Hepatocyte (in vitro differentiated cells): ENCODE data around the gene CAPN8. TPM values are rescaled to one million over a fixed set of nuclear protein-coding genes. Genes with fewer than 3 reads are reported as not detected.
"Not testable (repeated sequence)": the region's sequence is repeated elsewhere in the genome, so short reads cannot be mapped to it uniquely, and the experiment has no call there.

Experiments
- DNase-seq: peaks from one replicate; pipeline ENCODE4 v3.0.0-alpha.2; 2016; ENCODE audit warnings: low spot score
- H2AFZ ChIP-seq: fragments of 200-600 bp; sonication (generic); 2 replicates; pipeline ENCODE4 v1.6.0; 2016; ENCODE audit warnings: antibody characterized with exemption, mild to moderate bottlenecking
- H3K27ac ChIP-seq: fragments of 200-600 bp; sonication (generic); 2 replicates; pipeline ENCODE4 v1.5.1; 2016; ENCODE audit warnings: mild to moderate bottlenecking
- H3K27me3 ChIP-seq: fragments of 200-600 bp; sonication (generic); 2 replicates; pipeline ENCODE4 v1.6.1; 2016
- H3K36me3 ChIP-seq: fragments of 200-600 bp; sonication (generic); replicated peaks from 2 replicates; pipeline ENCODE4 v1.5.1; 2016; ENCODE audit warnings: low read depth; ENCODE audit not compliant: insufficient read depth
- H3K4me1 ChIP-seq: fragments of 200-600 bp; sonication (generic); 2 replicates; pipeline ENCODE4 v1.5.1; 2016; ENCODE audit warnings: mild to moderate bottlenecking, moderate library complexity; ENCODE audit not compliant: insufficient read depth
- H3K4me2 ChIP-seq: fragments of 200-600 bp; sonication (generic); 2 replicates; pipeline ENCODE4 v1.6.0; 2016
- H3K4me3 ChIP-seq: fragments of 200-600 bp; sonication (generic); 2 replicates; pipeline ENCODE4 v1.5.1; 2016; ENCODE audit warnings: mild to moderate bottlenecking
- H3K79me2 ChIP-seq: fragments of 200-600 bp; sonication (generic); 2 replicates; pipeline ENCODE4 v1.6.0; 2017; ENCODE audit warnings: mild to moderate bottlenecking
- H3K9me2 ChIP-seq: fragments of 200-600 bp; sonication (generic); replicated peaks from 2 replicates; pipeline ENCODE4 v1.6.0; 2017; ENCODE audit warnings: mild to moderate bottlenecking; ENCODE audit not compliant: insufficient read depth
- H3K9me3 ChIP-seq: fragments of 200-600 bp; sonication (generic); 2 replicates; pipeline ENCODE4 v1.5.1; 2016; ENCODE audit warnings: low read depth, mild to moderate bottlenecking
- H4K20me1 ChIP-seq: fragments of 200-600 bp; sonication (generic); 2 replicates; pipeline ENCODE4 v1.6.0; 2016; ENCODE audit warnings: mild to moderate bottlenecking; ENCODE audit not compliant: insufficient read depth, poor library complexity, severe bottlenecking
- EZH2 ChIP-seq: fragments of 200-600 bp; sonication (generic); IDR thresholded peaks from 2 replicates; pipeline ENCODE4 v1.6.1; 2016; ENCODE audit warnings: antibody characterized with exemption, mild to moderate bottlenecking, borderline replicate concordance
- EZH2phosphoT487 ChIP-seq: fragments of 200-600 bp; sonication (generic); IDR thresholded peaks from one replicate; pipeline ENCODE4 v1.6.1; 2018; ENCODE audit warnings: antibody characterized with exemption, mild to moderate bottlenecking, low read depth, moderate library complexity; ENCODE audit not compliant: unreplicated experiment, severe bottlenecking
- WGBS: methylation state at CpG from one replicate; pipeline ENCODE4 v1.1.6; 2016; ENCODE audit warnings: low lambda C conversion rate; ENCODE audit errors: missing lambda C conversion rate; 5-methylcytosine and 5-hydroxymethylcytosine counted together
- polyA plus RNA-seq: library from polyadenylated mRNA; unstranded; fragments of >200 nt; fragmentation: Nextera tagmentation; extraction: Ambion mirVana; gene quantifications from 2 replicates; pipeline ENCODE4 v1.2.1, GENCODE V29; 2016
- total RNA-seq: library from RNA; depleted of rRNA; stranded (reverse); fragments of >200 nt; gene quantifications from 2 replicates; pipeline ENCODE4 v1.2.3, GENCODE V29; 2014
- TF ChIP-seq, protein P1 (sequence below): fragments of 200-600 bp; sonication (generic); IDR thresholded peaks from 2 replicates; pipeline ENCODE4 v1.5.1; 2016; ENCODE audit warnings: antibody characterized with exemption, mild to moderate bottlenecking; ENCODE audit not compliant: poor library complexity

The CAPN8 gene
- total and polyA plus RNA-seq, 2 experiments from 2014 or later, result 16.4 to 18.0 TPM

DNA sequence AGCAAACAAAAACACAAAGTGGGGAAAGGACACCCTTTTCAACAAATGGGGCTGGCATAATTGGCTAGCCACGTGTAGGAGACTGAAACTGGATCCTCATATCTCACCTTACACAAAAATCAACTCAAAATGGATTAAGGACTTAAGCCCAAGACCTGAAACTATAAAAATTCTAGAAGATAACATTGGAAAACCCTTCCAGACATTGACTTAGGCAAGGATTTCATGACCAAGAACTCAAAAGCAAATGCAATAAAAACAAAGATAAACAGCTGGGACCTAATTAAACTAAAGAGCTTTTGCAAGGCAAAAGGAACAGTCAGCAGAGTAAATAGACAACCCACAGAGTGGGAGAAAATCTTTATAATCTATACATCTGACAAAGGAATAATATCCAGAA, 146.9 kb downstream of the CAPN8 start:
- not testable (repeated sequence) for H4K20me1 ChIP-seq, H3K4me1 ChIP-seq, H3K27ac ChIP-seq, H3K27me3 ChIP-seq, H3K4me3 ChIP-seq, H3K36me3 ChIP-seq, H3K9me3 ChIP-seq, H3K9me2 ChIP-seq, DNase-seq, H3K4me2 ChIP-seq, H3K79me2 ChIP-seq, H2AFZ ChIP-seq
- TF ChIP-seq EZH2phosphoT487, result peak; percentile 65
- WGBS, result 33% methylated on average over 1 of the region's 1 CpG

DNA sequence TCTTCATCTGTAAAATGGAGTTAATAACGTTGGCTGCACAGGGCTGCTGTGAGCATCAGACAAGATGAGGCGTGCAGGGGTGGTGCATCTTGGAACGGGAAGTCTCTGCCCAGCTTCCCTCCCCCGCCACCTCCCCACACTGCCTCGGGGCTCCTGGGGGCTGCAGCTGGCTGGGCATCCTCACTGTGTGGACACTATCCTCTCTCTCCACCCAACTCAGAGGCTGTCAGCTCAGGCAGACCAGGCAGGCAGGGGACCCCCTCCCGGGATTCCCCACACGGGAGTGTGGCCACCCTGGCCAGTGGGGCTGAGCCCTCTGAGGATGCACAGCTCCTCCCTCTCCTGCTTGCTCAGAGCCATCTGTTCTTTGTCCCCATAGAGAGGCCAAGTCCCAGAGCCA, 149.6 kb downstream of the CAPN8 start:
- H2AFZ ChIP-seq, result no peak overlapping the region
- H3K4me3 ChIP-seq, result no peak overlapping the region
- TF ChIP-seq, protein P1, sequence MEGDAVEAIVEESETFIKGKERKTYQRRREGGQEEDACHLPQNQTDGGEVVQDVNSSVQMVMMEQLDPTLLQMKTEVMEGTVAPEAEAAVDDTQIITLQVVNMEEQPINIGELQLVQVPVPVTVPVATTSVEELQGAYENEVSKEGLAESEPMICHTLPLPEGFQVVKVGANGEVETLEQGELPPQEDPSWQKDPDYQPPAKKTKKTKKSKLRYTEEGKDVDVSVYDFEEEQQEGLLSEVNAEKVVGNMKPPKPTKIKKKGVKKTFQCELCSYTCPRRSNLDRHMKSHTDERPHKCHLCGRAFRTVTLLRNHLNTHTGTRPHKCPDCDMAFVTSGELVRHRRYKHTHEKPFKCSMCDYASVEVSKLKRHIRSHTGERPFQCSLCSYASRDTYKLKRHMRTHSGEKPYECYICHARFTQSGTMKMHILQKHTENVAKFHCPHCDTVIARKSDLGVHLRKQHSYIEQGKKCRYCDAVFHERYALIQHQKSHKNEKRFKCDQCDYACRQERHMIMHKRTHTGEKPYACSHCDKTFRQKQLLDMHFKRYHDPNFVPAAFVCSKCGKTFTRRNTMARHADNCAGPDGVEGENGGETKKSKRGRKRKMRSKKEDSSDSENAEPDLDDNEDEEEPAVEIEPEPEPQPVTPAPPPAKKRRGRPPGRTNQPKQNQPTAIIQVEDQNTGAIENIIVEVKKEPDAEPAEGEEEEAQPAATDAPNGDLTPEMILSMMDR, result no peak
- no peak for TF ChIP-seq EZH2phosphoT487
- TF ChIP-seq EZH2, result no peak
- no peaks in the 10 kb centered on the region for H3K79me2 ChIP-seq
- no peak overlapping the region for H3K4me2 ChIP-seq
- H3K9me3 ChIP-seq, result no peaks in the 10 kb centered on the region
- no peaks in the 10 kb centered on the region for H3K4me1 ChIP-seq
- DNase-seq, result no peak
- H3K27me3 ChIP-seq, result peaks cover 10% of the 10 kb centered on the region
- H4K20me1 ChIP-seq, result no peaks in the 10 kb centered on the region
- H3K9me2 ChIP-seq, result no peaks in the 10 kb centered on the region
- H3K27ac ChIP-seq, result no peak overlapping the region
- 69% methylated on average over 7 of the region's 7 CpGs for WGBS
- no peaks in the 10 kb centered on the region for H3K36me3 ChIP-seq

DNA sequence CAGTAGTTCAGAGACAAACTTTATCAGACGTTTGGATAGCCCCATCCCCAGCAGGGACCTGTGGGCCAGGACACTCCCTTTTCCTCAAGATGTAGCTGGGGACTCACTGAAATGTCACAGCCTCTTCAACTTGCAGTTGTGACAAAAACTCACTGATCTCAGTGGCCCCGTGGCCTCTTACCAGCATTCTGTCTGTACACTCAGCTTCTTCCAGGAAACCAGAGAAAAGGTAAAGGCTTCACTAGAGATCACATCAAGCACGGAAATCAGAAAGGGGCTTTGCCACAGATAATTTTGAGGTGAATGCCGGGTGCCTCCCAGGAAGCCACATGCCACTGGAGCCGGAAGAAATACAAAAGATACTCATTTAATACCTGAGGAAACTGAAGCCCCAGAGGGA, 150.1 kb downstream of the CAPN8 start:
- no peak for DNase-seq
- Histone ChIP-seq H3K27ac (no peak overlapping the region), H3K4me1 (no peaks in the 10 kb centered on the region), H3K27me3 (peaks cover 10% of the 10 kb centered on the region), H3K36me3 (no peaks in the 10 kb centered on the region), H3K9me2 (no peaks in the 10 kb centered on the region), H2AFZ (no peak overlapping the region), H3K79me2 (no peaks in the 10 kb centered on the region), H3K4me3 (no peak overlapping the region), H4K20me1 (no peaks in the 10 kb centered on the region), H3K9me3 (no peaks in the 10 kb centered on the region), H3K4me2 (no peak overlapping the region)
- no peak for TF ChIP-seq EZH2
- TF ChIP-seq, protein P1, result no peak
- no peak for TF ChIP-seq EZH2phosphoT487
- WGBS, result 72% methylated on average over 5 of the region's 5 CpGs

DNA sequence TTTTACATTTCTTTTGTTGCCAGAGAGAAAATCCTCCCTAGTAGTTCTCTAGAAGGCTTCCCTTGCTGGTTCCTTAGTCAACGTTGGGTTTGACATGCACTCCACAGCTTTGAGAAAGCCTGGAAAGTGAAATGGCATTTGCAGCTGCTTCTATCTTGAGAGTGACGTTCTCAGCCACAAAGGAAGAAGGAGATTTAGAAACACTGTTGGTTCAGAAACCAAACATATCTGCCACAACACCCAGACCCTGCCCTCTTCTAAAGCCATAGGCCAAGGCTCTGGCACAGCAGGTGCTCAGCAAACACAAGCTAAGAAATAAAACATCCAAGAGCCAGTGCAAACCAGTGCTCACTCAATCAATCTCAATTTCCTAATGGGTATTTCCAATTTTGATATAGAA, 150.9 kb downstream of the CAPN8 start:
- Histone ChIP-seq H3K36me3 (no peaks in the 10 kb centered on the region), H3K79me2 (no peaks in the 10 kb centered on the region), H3K4me2 (no peak overlapping the region), H2AFZ (no peak overlapping the region), H3K27ac (no peak overlapping the region), H3K4me3 (no peak overlapping the region), H3K9me2 (no peaks in the 10 kb centered on the region), H3K9me3 (no peaks in the 10 kb centered on the region), H3K27me3 (peaks cover 10% of the 10 kb centered on the region), H4K20me1 (no peaks in the 10 kb centered on the region), H3K4me1 (no peaks in the 10 kb centered on the region)
- no peak for DNase-seq
- WGBS, result 79% methylated on average over 2 of the region's 2 CpGs
- TF ChIP-seq EZH2 (no peak), EZH2phosphoT487 (no peak)
- TF ChIP-seq, protein P1, result no peak
